HG02852 (cell line): ENCODE data around the gene GDA.

Experiments
- ATAC-seq: cut with Tn5 transposase; IDR thresholded peaks from one replicate; pipeline ENCODE4 v1.9.1; 2021; ENCODE audit warnings: mild to moderate bottlenecking, moderate library complexity; ENCODE audit not compliant: unreplicated experiment

GDA gene

GRCh38 chr9:72149231-72149975 is at the start of gene GDA:
Gene GDA, plus strand, starts transcription at chr9:72149440. Its CDS starts 120 bp downstream, at chr9:72149560.
- no peak for ATAC-seq

DNA sequence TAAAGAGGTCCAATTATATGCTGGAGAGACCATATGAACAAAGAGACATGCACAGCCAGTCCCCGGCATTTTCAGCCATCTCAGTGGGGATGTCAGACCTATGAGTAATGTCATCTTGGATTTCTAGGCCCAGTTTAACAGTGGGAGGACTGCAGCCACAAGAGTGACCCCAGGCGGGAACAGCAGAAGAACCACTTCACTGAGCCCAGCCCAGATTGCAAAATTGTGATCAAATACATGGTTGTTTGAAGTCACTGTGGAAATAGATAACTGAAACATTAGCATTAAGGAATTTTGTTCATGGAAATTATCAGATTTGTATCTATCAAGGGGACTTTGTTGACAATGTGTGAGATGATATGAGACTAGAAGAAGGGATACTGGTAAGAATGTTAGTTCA is 46.7 kb upstream of the GDA start:
- ATAC-seq: no peak

DNA sequence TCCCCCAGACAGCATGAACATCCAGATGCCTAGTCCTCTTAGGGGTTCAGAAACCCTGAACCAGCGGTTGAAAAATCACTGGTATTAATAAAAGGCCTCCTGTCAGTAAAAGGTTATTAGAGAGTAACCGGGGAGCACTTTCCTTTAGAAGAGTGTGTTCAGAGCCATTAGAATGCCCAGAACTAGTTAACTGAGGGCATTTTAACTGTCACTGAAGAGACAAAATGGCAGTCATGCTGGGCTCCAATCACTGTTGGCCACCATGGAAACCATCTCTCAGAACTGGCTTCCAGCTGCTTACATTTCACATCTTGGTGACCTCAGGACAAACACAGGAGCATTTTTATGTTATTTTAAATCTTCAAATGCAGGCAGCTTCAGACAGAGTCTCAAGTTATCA is 36.2 kb upstream of the GDA start:
- ATAC-seq: no peak

GRCh38 chr9:72119853-72120252 is 29.4 kb upstream of the GDA start:
- ATAC-seq: no peak

- ATAC-seq: no peak
Observed at GRCh38 chr9:72124947-72125346, 24.3 kb upstream of the GDA start.

DNA sequence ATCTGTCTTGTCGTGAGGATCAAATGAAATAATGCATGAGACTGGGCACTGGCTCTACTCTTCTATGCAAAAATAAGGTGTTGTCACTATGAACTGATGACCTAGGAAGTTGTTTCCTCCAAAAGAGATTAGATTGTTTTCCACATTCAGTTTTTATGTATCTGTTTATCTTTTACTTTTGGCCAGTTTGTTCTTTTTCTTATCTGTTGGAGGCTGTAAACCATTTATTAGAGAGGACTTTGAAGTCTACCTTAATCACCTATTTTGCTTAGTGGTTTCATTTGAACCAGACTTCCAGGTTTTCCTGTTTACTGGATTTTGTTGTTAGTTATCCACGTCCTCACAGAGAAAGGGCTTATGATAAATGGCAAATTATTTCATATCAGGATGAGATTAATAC is 21.5 kb upstream of the GDA start:
- no peak for ATAC-seq

GRCh38 chr9:72128526-72128925 is 20.7 kb upstream of the GDA start:
- no peak for ATAC-seq

GRCh38 chr9:72129271-72130156 is 19.7 kb upstream of the GDA start:
- ATAC-seq: no peak

GRCh38 chr9:72130321-72130720 is 18.9 kb upstream of the GDA start:
- ATAC-seq: no peak

DNA sequence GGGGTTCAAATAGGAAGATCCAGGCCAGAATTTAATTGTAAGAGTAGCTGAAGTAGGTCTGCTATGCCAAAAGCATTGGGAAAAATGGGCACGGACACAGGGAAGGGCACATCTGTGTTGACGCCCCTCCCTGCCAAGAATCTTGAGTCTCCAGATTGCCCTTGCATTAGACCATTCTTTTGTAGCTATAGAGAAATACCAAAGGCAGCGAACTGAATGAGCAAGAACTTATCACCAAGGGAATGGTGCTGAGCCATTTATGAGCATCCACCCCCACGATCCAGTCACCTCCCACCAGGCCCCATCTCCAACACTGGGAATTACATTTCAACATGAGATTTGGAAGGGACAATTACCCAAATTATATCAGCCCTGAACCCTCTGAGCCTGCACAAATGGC is 18.0 kb upstream of the GDA start:
- ATAC-seq: no peak

DNA sequence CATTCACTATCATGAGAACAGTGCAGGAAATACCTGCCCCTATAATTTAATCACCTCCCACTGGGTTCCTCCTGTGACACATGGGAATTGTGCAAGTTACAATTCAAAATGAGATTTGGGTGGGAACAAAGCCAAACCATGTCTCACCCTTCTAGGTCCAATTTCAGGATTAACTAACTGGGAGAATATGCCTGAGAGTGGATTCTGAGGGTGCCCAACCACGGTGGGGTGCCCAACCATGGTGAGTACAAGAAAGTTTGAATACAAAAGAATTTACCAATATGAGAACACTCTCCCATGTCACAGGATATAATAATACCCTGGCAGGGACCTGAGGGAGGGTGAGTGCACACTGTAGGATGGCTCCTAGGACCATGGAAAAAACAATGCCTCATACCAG is 17.2 kb upstream of the GDA start:
- no peak for ATAC-seq

- no peak for ATAC-seq
Observed at GRCh38 chr9:72133365-72134035, 15.7 kb upstream of the GDA start.

DNA sequence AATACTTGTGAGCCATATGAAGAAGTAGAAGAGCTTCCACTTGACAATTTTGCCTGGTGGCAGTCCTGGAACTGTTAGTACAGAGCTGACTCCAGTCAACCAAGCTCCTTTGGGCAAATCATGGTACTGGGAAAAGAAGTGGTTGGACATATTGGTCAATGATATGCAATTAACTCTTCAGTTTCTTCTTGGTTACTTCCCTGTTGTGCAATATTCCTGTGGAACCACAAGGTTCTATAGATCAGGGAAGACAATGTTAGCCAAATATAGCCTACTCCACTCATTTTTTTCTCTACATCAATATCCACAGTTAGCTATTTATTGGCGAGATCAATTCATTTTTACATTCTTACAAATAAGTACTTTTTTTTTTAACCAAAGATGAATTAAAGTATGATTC is 14.4 kb upstream of the GDA start:
- no peak for ATAC-seq

- ATAC-seq: no peak
Observed at GRCh38 chr9:72137697-72138365, 11.4 kb upstream of the GDA start.

DNA sequence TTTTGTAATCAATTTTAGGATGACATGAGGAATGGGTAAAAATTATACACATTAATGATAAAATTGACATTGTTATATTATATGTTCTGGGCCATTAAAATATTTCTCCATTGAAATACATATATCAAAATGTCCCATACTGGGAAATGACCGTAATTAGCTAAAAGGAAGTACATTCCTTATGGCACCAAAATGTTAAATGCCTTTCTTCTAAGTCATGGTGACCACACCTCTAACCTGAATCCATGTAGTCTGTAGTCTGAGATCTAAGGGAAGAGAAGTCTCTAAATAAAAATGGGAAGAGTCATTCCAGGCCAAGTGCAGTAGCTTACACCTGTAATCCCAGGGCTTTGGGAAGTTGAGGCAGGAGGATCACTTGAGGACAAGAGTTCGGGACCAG is 10.0 kb upstream of the GDA start:
- ATAC-seq: no peak

- no peak for ATAC-seq
Observed at GRCh38 chr9:72140586-72140985, 8.7 kb upstream of the GDA start.

- ATAC-seq: no peak
Observed at GRCh38 chr9:72141484-72141883, 7.8 kb upstream of the GDA start.

DNA sequence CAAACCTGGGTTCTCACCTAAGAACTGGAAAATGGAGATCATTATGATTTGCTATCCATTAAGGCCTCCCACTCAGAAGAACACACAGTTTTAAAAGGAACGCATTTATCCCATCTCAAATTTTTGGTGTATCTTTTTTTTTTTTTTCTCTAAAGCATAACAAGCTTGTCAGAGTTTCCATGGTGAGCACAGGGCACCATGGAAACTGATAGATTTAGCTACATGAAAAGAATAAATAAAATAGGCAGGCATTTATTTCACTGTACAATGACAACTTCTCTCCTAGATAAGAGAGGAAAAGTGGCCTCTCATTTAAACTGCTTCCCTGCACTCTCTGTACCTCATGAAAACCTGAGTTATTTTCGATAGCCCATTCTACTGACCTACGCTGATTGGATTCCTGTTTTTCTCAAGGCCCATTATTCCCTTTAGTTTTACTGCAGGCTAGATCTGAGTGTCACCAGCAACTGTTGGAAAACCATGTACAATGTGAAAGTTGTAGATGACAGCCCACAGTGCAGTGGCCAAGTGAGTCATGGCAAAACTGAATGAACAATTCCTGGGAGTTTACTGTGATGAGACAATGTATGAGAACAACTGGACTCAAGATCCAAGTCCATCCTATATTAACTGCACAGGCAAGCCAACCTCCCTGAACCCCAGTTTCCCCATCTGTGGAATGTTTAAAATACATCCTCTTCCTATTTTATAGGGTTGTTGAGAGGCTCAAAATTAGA is 4.3 kb upstream of the GDA start:
- no peak for ATAC-seq

DNA sequence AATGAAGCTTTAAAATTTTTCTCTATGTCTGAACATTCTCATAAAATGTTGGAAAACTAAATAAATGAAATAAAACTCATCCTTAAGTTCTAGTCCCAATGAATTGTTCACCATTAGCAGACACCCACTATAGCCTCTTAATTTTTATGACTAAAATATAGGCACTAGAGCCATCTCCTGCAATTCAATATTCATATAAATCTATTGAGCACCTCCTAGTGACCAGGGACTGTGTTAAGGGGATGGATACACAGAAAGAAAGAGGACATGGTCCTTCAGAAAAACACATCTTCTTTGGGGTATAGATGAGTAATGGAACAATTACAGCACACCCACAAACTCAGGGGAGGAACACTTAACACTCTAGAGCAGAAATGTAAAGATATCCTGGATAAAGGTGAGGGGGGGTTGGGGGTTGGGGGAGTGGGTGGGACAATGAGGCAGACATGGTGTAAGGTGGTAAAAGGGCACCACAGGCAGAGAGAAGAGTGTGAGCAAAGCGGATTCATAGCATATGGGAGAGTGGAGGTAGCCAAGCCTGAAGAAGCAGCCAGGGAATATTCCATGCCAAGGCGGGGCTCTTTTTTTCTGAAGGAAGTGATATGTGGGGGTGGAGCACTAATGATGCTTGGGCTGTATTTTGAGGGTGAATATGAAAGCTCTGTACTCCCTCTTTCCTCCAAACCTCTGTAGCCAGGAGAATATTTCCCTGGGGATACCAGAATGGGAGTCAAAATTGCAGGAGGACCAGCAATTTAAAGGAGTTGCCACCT is 3.3 kb upstream of the GDA start:
- ATAC-seq: no peak

DNA sequence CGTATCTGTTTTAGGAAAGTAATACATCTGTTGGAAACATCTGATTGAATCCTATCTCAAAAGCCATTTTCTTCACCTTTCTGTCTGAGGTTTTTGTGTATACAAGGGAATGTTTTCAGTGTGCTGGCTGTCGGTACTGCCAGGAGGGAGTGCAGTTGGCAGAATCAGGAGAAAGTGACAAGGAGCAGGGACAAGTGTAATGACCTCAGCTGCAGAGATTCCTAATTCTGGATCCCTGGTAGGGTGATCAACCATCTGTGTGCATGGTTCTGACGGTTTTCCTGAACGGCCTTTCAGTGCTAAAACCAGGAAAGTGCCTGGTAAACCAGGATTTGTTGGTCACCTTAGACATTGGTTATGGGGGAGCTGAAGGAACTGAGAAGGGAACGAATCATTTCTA is 1.6 kb upstream of the GDA start:
- no peak for ATAC-seq
